ENCODE measurements around the gene PCYT1A. TPM values are rescaled to one million over a fixed set of nuclear protein-coding genes. Genes with fewer than 3 reads are reported as not detected.

PCYT1A gene
- total RNA-seq, 2 donors from 2014 or later = 52.0 to 56.9 TPM

GRCh38 chr3:196180346-196180745 is 107.2 kb downstream of the PCYT1A start:
- peak overlapping the region; percentile 82 to 84 for H3K4me3 Mint-ChIP-seq
- H3K4me1 Mint-ChIP-seq (ENCODE audit: low read depth) = peaks cover 59% of the 10 kb centered on the region
- no peaks in the 10 kb centered on the region for H3K9me3 Mint-ChIP-seq
- DNase-seq (no peak), ATAC-seq (replicated peaks in 1 of 2) (no peak)
- no peaks in the 10 kb centered on the region for H3K36me3 Mint-ChIP-seq (ENCODE audit: insufficient read depth in 2 of 2)
- peak overlapping the region; percentile 98 for H3K27ac Mint-ChIP-seq
- H3K27me3 Mint-ChIP-seq (ENCODE audit: low read depth) = no peaks in the 10 kb centered on the region

Other genes with a start within 250 kb of the PCYT1A start
- 100 to 1,000 TPM; 164 to 174 TPM for gene TFRC, start 205.6 kb downstream of the PCYT1A start, total RNA-seq
- gene ZDHHC19, start 76.3 kb downstream of the PCYT1A start, total RNA-seq = not detected
- not detected for gene SLC51A, start 71.2 kb downstream of the PCYT1A start, total RNA-seq
- gene DYNLT2B, start 30.5 kb upstream of the PCYT1A start, total RNA-seq = 10 to 100 TPM; 18.9 to 20.4 TPM
- gene TM4SF19, start 50.7 kb upstream of the PCYT1A start, total RNA-seq = not detected
- 10 to 100 TPM; 77.3 to 89.6 TPM for gene UBXN7, start 144.7 kb upstream of the PCYT1A start, total RNA-seq
- gene RNF168, start 216.0 kb upstream of the PCYT1A start, total RNA-seq = 10 to 100 TPM; 32.0 to 37.7 TPM
- not detected for gene SMCO1, start 227.6 kb upstream of the PCYT1A start, total RNA-seq

Data from activated T-cell treated with anti-CD3 and anti-CD28 coated beads, Interleukin-2, amount 50 U/mL, for 72 hours (primary cell).